H1 (cell line): ENCODE measurements around the gene IRS1. TPM values are rescaled to one million over a fixed set of nuclear protein-coding genes. Genes with fewer than 3 reads are reported as not detected.

Experiments used
- CTCF ChIA-PET: fragments of 300-600 bp; sonication (Branson Sonifier 250); formaldehyde crosslinking; loops from one replicate; lab custom pipeline; 2021; ENCODE audit not compliant: partially characterized antibody; lab: Charles Lee
- POLR2A ChIA-PET: fragments of 300-600 bp; sonication (Branson Sonifier 250); formaldehyde crosslinking; loops from one replicate; lab custom pipeline; 2021; ENCODE audit warnings: inconsistent platforms; ENCODE audit not compliant: partially characterized antibody; lab: Charles Lee
- DNase-seq, 2 experiments: peaks; one replicate each; pipeline versions ENCODE4 v3.0.0 to v3.0.0-alpha.2; 2010 to 2022; ENCODE audit warnings: low spot score in 2 of 2, low read depth in 1 of 2, mixed read lengths in 1 of 2
- FAIRE-seq: peaks from 2 replicates; lab custom pipeline; 2011; peaks lifted over from hg19 to GRCh38; lab: Jason Lieb, UNC
- H2AFZ ChIP-seq: 2 replicates; pipeline ENCODE4 v1.8.1; 2012; ENCODE audit warnings: low read length, inconsistent platforms
- H2AK5ac ChIP-seq: 2 replicates; pipeline ENCODE4 v1.6.1; 2013; ENCODE audit warnings: low read depth, low read length
- H2BK120ac ChIP-seq: replicated peaks from 2 replicates; pipeline ENCODE3; 2013; ENCODE audit warnings: low read depth, low read length, inconsistent platforms
- H2BK12ac ChIP-seq: 2 replicates; pipeline ENCODE4 v1.6.1; 2013; ENCODE audit warnings: low read depth, low read length
- H2BK15ac ChIP-seq: 2 replicates; pipeline ENCODE4 v1.6.1; 2013; ENCODE audit warnings: low read length
- H2BK20ac ChIP-seq: 2 replicates; pipeline ENCODE4 v1.6.1; 2013; ENCODE audit warnings: low read length
- H2BK5ac ChIP-seq: 2 replicates; pipeline ENCODE4 v1.6.1; 2013; ENCODE audit warnings: low read depth, low read length
- H3K14ac ChIP-seq: 2 replicates; pipeline ENCODE4 v1.6.1; 2013; ENCODE audit warnings: inconsistent platforms; ENCODE audit not compliant: insufficient read length
- H3K18ac ChIP-seq: 2 replicates; pipeline ENCODE4 v1.6.1; 2013; ENCODE audit warnings: low read length; ENCODE audit errors: extremely low read depth
- H3K23ac ChIP-seq: 2 replicates; pipeline ENCODE4 v1.6.1; 2013; ENCODE audit warnings: inconsistent platforms; ENCODE audit not compliant: insufficient read length
- H3K23me2 ChIP-seq: 2 replicates; pipeline ENCODE4 v1.6.1; 2013; ENCODE audit warnings: low read depth, low read length
- H3K27ac ChIP-seq: 2 replicates; pipeline ENCODE4 v1.6.1; 2011; ENCODE audit warnings: low read depth, low read length, inconsistent platforms
- H3K27me3 ChIP-seq, 4 experiments: replicated peaks in 1 of 4; 1 replicate in 1 of 4; 2 replicates in 3 of 4; pipeline versions ENCODE4 v1.6.1 to v1.8.1; 2011 to 2013; ENCODE audit warnings: low read length in 3 of 4, mild to moderate bottlenecking in 3 of 4, inconsistent platforms in 2 of 4, mixed read lengths in 2 of 4, moderate library complexity in 1 of 4; ENCODE audit not compliant: control insufficient read depth in 3 of 4, insufficient read depth in 3 of 4; ENCODE audit errors: extremely low read depth in 1 of 4
- H3K36me3 ChIP-seq, 4 experiments: 2 replicates each; pipeline versions ENCODE4 v1.6.1 to v1.8.1; 2011 to 2013; ENCODE audit warnings: mild to moderate bottlenecking in 4 of 4, low read length in 3 of 4, moderate library complexity in 2 of 4, control low read depth in 1 of 4, inconsistent platforms in 1 of 4; ENCODE audit not compliant: insufficient read depth in 4 of 4, control insufficient read depth in 2 of 4
- H3K4ac ChIP-seq: replicated peaks from 2 replicates; pipeline ENCODE3; 2013; ENCODE audit warnings: low read length, low read depth, mixed read lengths, inconsistent platforms; ENCODE audit not compliant: insufficient read length
- H3K4me1 ChIP-seq, 4 experiments: replicated peaks in 1 of 4; 1 replicate in 1 of 4; 2 replicates in 3 of 4; pipeline versions ENCODE4 v1.6.1 to v1.8.1; 2011 to 2013; ENCODE audit warnings: low read length in 3 of 4, inconsistent platforms in 2 of 4, mixed read lengths in 1 of 4; ENCODE audit not compliant: insufficient read depth in 4 of 4, control insufficient read depth in 3 of 4
- H3K4me2 ChIP-seq, 2 experiments: 2 replicates each; pipeline versions ENCODE4 v1.6.1 to v1.8.1; 2011 to 2013; ENCODE audit warnings: low read depth in 2 of 2, low read length in 2 of 2, control low read depth in 1 of 2, inconsistent platforms in 1 of 2, mild to moderate bottlenecking in 1 of 2; ENCODE audit not compliant: insufficient read depth in 1 of 2
- H3K4me3 ChIP-seq, 4 experiments: fragments of 200-600, 300-600 bp in 1 of 4; sonication (generic), shearing (Covaris generic), sonication (Bioruptor Twin) in 1 of 4; 2 replicates each; pipeline versions ENCODE4 v1.5.1 to v1.8.1; 2011 to 2016; ENCODE audit warnings: low read length in 4 of 4, low read depth in 3 of 4, control low read depth in 2 of 4, inconsistent platforms in 2 of 4, mild to moderate bottlenecking in 2 of 4, mixed read lengths in 1 of 4, moderate library complexity in 1 of 4; ENCODE audit not compliant: insufficient read depth in 2 of 4; ENCODE audit errors: extremely low read depth in 1 of 4
- H3K56ac ChIP-seq: replicated peaks from 2 replicates; pipeline ENCODE3; 2013; ENCODE audit warnings: low read depth, mild to moderate bottlenecking, mixed read lengths, low read length, inconsistent platforms; ENCODE audit not compliant: insufficient read length
- H3K79me1 ChIP-seq: 2 replicates; pipeline ENCODE4 v1.6.1; 2013; ENCODE audit warnings: low read depth, low read length, control low read depth
- H3K79me2 ChIP-seq, 2 experiments: 2 replicates each; pipeline versions ENCODE4 v1.6.1 to v1.8.1; 2012 to 2013; ENCODE audit warnings: low read length in 2 of 2, mild to moderate bottlenecking in 2 of 2, inconsistent platforms in 1 of 2; ENCODE audit not compliant: insufficient read depth in 2 of 2, control insufficient read depth in 1 of 2
- H3K9ac ChIP-seq, 4 experiments: replicated peaks in 1 of 4; 1 replicate in 1 of 4; 2 replicates in 3 of 4; pipeline versions ENCODE4 v1.6.1 to v1.8.1; 2011 to 2013; ENCODE audit warnings: low read depth in 3 of 4, low read length in 3 of 4, control low read depth in 2 of 4, mild to moderate bottlenecking in 2 of 4, moderate library complexity in 2 of 4, inconsistent platforms in 1 of 4; ENCODE audit errors: extremely low read depth in 1 of 4
- H3K9me3 ChIP-seq, 2 experiments: 2 replicates each; pipeline versions ENCODE4 v1.6.1 to v1.8.1; 2012 to 2013; ENCODE audit warnings: mild to moderate bottlenecking in 2 of 2, moderate library complexity in 2 of 2, control low read depth in 1 of 2, inconsistent platforms in 1 of 2, low read depth in 1 of 2, low read length in 1 of 2, mixed read lengths in 1 of 2; ENCODE audit not compliant: insufficient read depth in 2 of 2
- H4K20me1 ChIP-seq, 2 experiments: replicated peaks in 1 of 2; 2 replicates each; pipeline versions ENCODE3 to v1.8.1; 2011 to 2013; ENCODE audit warnings: inconsistent platforms in 2 of 2, low read length in 2 of 2, mild to moderate bottlenecking in 1 of 2; ENCODE audit not compliant: insufficient read depth in 2 of 2, control insufficient read depth in 1 of 2
- H4K5ac ChIP-seq: 2 replicates; pipeline ENCODE4 v1.6.1; 2013; ENCODE audit warnings: low read length, low read depth, mixed read lengths, inconsistent platforms; ENCODE audit not compliant: insufficient read length
- H4K8ac ChIP-seq: 2 replicates; pipeline ENCODE4 v1.8.0; 2013; ENCODE audit warnings: mild to moderate bottlenecking, moderate library complexity, low read length, inconsistent platforms; ENCODE audit not compliant: insufficient read depth; ENCODE audit errors: extremely low read depth
- H4K91ac ChIP-seq: replicated peaks from 2 replicates; pipeline ENCODE3; 2013; ENCODE audit warnings: low read length, mixed read lengths, inconsistent platforms; ENCODE audit not compliant: insufficient read length
- CHD1 ChIP-seq: IDR thresholded peaks from 2 replicates; pipeline ENCODE4 v1.6.1; 2012; ENCODE audit warnings: low read depth, low read length, improper control_type of control experiment
- CTBP2 ChIP-seq: IDR thresholded peaks from 2 replicates; pipeline ENCODE4 v1.7.0; 2011; ENCODE audit warnings: borderline replicate concordance, mild to moderate bottlenecking, moderate library complexity, mixed read lengths, low read length; ENCODE audit not compliant: insufficient read depth, insufficient read length
- WGBS, 2 experiments: shearing (Covaris generic) in 1 of 2; methylation state at CpG; one replicate each; pipeline versions ENCODE4 v1.1.6 to v1.1.7; 2013 to 2015; ENCODE audit warnings: low lambda C conversion rate in 2 of 2, mixed read lengths in 2 of 2, inconsistent platforms in 1 of 2, low coverage in 1 of 2, missing lambda C conversion rate in 1 of 2; ENCODE audit not compliant: insufficient replicate concordance in 2 of 2, insufficient coverage in 1 of 2, insufficient read length in 1 of 2; ENCODE audit errors: extremely low coverage in 1 of 2, missing lambda C conversion rate in 1 of 2; 5-methylcytosine and 5-hydroxymethylcytosine counted together
- polyA plus RNA-seq, 7 experiments: library from polyadenylated mRNA; depleted of rRNA in 3 of 7; stranded (reverse) in 5 of 7; unstranded in 2 of 7; fragments of >200 nt in 5 of 7; fragments of 200-250 nt in 2 of 7; gene quantifications; 1 replicate in 5 of 7; 2 replicates in 1 of 7; 4 replicates in 1 of 7; pipeline versions ENCODE4 v1.2.1 to v1.2.3, GENCODE V29; 2011 to 2013; ENCODE audit warnings: missing spikeins in 2 of 7, mixed read lengths in 2 of 7
- total RNA-seq: library from RNA; stranded (reverse); fragmentation: NEBNext Ultra II Directional; extraction: Animal tissue kit (Norgen Biotek cat#: 25700); gene quantifications from 2 replicates; pipeline ENCODE4 v1.2.1, GENCODE V29; 2021

Gene IRS1
- total and polyA plus RNA-seq, 2 of the 8 experiments (the other 6 are each of a cell fraction or from before 2014, with no cell fraction given), result 9.1 to 26.9 TPM

DNA sequence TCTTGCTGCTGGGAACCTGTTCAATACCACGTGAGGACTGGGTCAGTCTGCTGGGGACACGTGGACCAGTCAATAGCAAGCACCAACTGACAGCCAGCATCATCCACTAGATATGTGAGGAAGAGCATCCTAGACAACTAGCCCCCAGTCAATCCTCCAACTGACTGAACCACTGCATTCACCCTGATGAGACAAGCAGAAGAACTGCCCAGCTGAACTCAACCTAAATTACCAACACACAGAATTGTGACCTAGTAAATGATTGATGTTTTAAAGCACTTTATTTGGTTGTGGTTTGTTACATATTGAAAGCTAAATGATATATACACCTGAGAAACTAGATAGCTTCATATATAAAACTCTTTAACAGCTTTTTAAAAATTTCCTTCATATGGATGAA lies 15.7 kb downstream of the IRS1 start:
- Histone ChIP-seq H3K4me3 (no peak overlapping the region), H2BK12ac (no peak overlapping the region), H3K56ac (no peak overlapping the region), H2AK5ac (no peak overlapping the region), H2BK120ac (no peak overlapping the region), H3K79me1 (no peaks in the 10 kb centered on the region; the same call in 1 of the 2 replicates), H2BK15ac (no peak overlapping the region), H3K23ac (no peak overlapping the region), H3K4ac (no peak overlapping the region), H3K9ac (no peak overlapping the region), H4K91ac (no peak overlapping the region), H2BK5ac (no peak overlapping the region)
- CTCF ChIA-PET, result interaction anchor here (0.9 to 1.4 kb wide), 2 partner anchors 23 to 41 kb away, joined by 5 read pairs; no protein-coding TSS in a partner anchor
- TF ChIP-seq CTBP2 (no peak), CHD1 (no peak)
- TF ChIP-seq, all 59 proteins: peak for 0
- FAIRE-seq (no peak), DNase-seq (no peak)
- Histone ChIP-seq H3K18ac (no peak overlapping the region), H4K20me1 (no peaks in the 10 kb centered on the region), H3K14ac (no peak overlapping the region), H3K27me3 (no peaks in the 10 kb centered on the region), H4K5ac (no peak overlapping the region), H3K27ac (no peak overlapping the region), H3K36me3 (no peaks in the 10 kb centered on the region), H4K8ac (no peak overlapping the region), H2AFZ (no peak overlapping the region), H2BK20ac (no peak overlapping the region), H3K79me2 (peaks cover 4 to 53% of the 10 kb centered on the region in 2 experiments; a peak in 3 of 4 replicates), H3K23me2 (peaks cover 2% of the 10 kb centered on the region; the same call in 1 of the 2 replicates), H3K4me2 (no peak overlapping the region), H3K4me1 (peaks cover 1 to 9% (median 6%) of the 10 kb centered on the region in 4 experiments; a peak in 5 of 7 replicates), H3K9me3 (no peaks in the 10 kb centered on the region)
- 97% methylated on average over 2 of the region's 2 CpGs; no CpG with 5 or more reads in 1 of the 2 experiments for WGBS, 2 experiments
- POLR2A ChIA-PET, result no interaction called here
